ENCODE results near the gene BCAP31. TPM values are rescaled to one million over a fixed set of nuclear protein-coding genes. Genes with fewer than 3 reads are reported as not detected.
A peak's percentile ranks its signal among the peaks of the same experiment; 100 is the strongest.
"Not testable (repeated sequence)": the region's sequence is repeated elsewhere in the genome, so short reads cannot be mapped to it uniquely, and the experiment has no call there.

Gene BCAP31
- total RNA-seq, 4 donors from 2014 or later = 76.1 to 125 (median 104) TPM

- peak overlapping the region; percentile 63 to 72 (median 70) for H3K27ac ChIP-seq
- no peaks in the 10 kb centered on the region for H3K9me3 ChIP-seq
- H3K27me3 ChIP-seq = no peaks in the 10 kb centered on the region
- TF ChIP-seq EP300 (IDR thresholded peaks at IDR 0.05) (no peak), CTCF (IDR thresholded peaks at IDR 0.05) (peak in 1 of 4 experiments; percentile 39)
- no CpG with 5 or more reads among the region's 38 CpGs for WGBS, 2 donors (ENCODE audit: low coverage in 1 of 2)
- peaks cover 0 to 22% (median 0%) of the 10 kb centered on the region in 3 donors for H3K4me1 ChIP-seq
- H3K36me3 ChIP-seq = peaks cover 0 to 16% of the 10 kb centered on the region in 2 donors
- H3K4me3 ChIP-seq = peak overlapping the region; percentile 24 to 26
- no peak for ATAC-seq
Observed at GRCh38 chrX:153744210-153745066, 20.3 kb upstream of the BCAP31 start.

GRCh38 chrX:153743468-153744209 lies 19.5 kb upstream of the BCAP31 start:
- Histone ChIP-seq H3K4me3 (peak overlapping the region in 1 of 2 donors; percentile 24), H3K27ac (peak overlapping the region; percentile 63 to 72 (median 70)), H3K4me1 (peaks cover 0 to 22% (median 0%) of the 10 kb centered on the region in 3 donors), H3K36me3 (peaks cover 0 to 22% of the 10 kb centered on the region in 2 donors)
- peak; percentile 66 for ATAC-seq
- not testable (repeated sequence) for H3K9me3 ChIP-seq, H3K27me3 ChIP-seq
- TF ChIP-seq POLR2AphosphoS5 (IDR thresholded peaks at IDR 0.05) (peak; percentile 13), CTCF (IDR thresholded peaks at IDR 0.05) (peak in 1 of 4 experiments; percentile 11)
- no CpG with 5 or more reads among the region's 35 CpGs for WGBS, 2 donors (ENCODE audit: low coverage in 1 of 2)

GRCh38 chrX:153742796-153743467 lies 18.7 kb upstream of the BCAP31 start:
- Histone ChIP-seq H3K4me1 (peaks cover 0 to 22% (median 0%) of the 10 kb centered on the region in 3 donors), H3K27ac (peak overlapping the region; percentile 35 to 71 (median 58)), H3K36me3 (peaks cover 0 to 29% of the 10 kb centered on the region in 2 donors), H3K4me3 (peak overlapping the region in 1 of 2 donors; percentile 4)
- not testable (repeated sequence) for ATAC-seq, H3K27me3 ChIP-seq, H3K9me3 ChIP-seq
- no CpG with 5 or more reads among the region's 32 CpGs for WGBS, 2 donors (ENCODE audit: low coverage in 1 of 2)

- ATAC-seq, H3K27ac ChIP-seq, H3K9me3 ChIP-seq, H3K4me3 ChIP-seq, H3K27me3 ChIP-seq: not testable (repeated sequence)
- Histone ChIP-seq H3K4me1 (peaks cover 0 to 22% (median 0%) of the 10 kb centered on the region in 3 donors), H3K36me3 (peaks cover 0 to 37% of the 10 kb centered on the region in 2 donors)
- WGBS, 2 donors (ENCODE audit: low coverage in 1 of 2) = 100% methylated on average over 1 of the region's 14 CpGs; no CpG with 5 or more reads in 1 of the 2 donors
Observed at GRCh38 chrX:153742111-153742510, 17.9 kb upstream of the BCAP31 start.

- no peaks in the 10 kb centered on the region for H3K9me3 ChIP-seq
- WGBS, 2 donors (ENCODE audit: low coverage in 1 of 2) = no CpG with 5 or more reads among the region's 14 CpGs
- no peak overlapping the region for H3K4me3 ChIP-seq
- peaks cover 0 to 22% (median 0%) of the 10 kb centered on the region in 3 donors for H3K4me1 ChIP-seq
- no peak overlapping the region for H3K27ac ChIP-seq
- no peak for TF ChIP-seq POLR2A (IDR thresholded peaks at IDR 0.05)
- TF ChIP-seq POLR2AphosphoS5 (IDR thresholded peaks at IDR 0.05) = no peak
- no peak for TF ChIP-seq EP300 (IDR thresholded peaks at IDR 0.05)
- no peak for ATAC-seq
- H3K36me3 ChIP-seq = peaks cover 0 to 43% of the 10 kb centered on the region in 2 donors
- no peaks in the 10 kb centered on the region for H3K27me3 ChIP-seq
Observed at GRCh38 chrX:153741446-153741845, 17.3 kb upstream of the BCAP31 start.

- WGBS, 2 donors (ENCODE audit: low coverage in 1 of 2) = 60 to 100% methylated on average over 1 to 2 of the region's 16 CpGs
- Histone ChIP-seq H3K36me3 (peaks cover 0 to 50% of the 10 kb centered on the region in 2 donors), H3K4me1 (peaks cover 0 to 22% (median 0%) of the 10 kb centered on the region in 3 donors), H3K27me3 (no peaks in the 10 kb centered on the region), H3K4me3 (no peak overlapping the region), H3K9me3 (no peaks in the 10 kb centered on the region), H3K27ac (no peak overlapping the region)
- ATAC-seq = no peak
- TF ChIP-seq POLR2AphosphoS5 (IDR thresholded peaks at IDR 0.05) = no peak
- no peak for TF ChIP-seq CTCF (IDR thresholded peaks at IDR 0.05)
- TF ChIP-seq POLR2A (IDR thresholded peaks at IDR 0.05) = no peak
- no peak for TF ChIP-seq EP300 (IDR thresholded peaks at IDR 0.05)
Observed at GRCh38 chrX:153740631-153741222, 16.5 kb upstream of the BCAP31 start.

Measured in gastroesophageal sphincter (tissue), 4 donors.